Activated CD8-positive, alpha-beta T cell treated with anti-CD3 and anti-CD28 coated beads for 36 hours (primary cell): ENCODE data around the gene SPINT1. TPM values are rescaled to one million over a fixed set of nuclear protein-coding genes. Genes with fewer than 3 reads are reported as not detected.

ENCODE experiments used
- ATAC-seq: fragments of 200-7000 bp; cut with Tn5 transposase; one replicate; pipeline ENCODE4 v1.10.0; 2021; ENCODE audit warnings: mild to moderate bottlenecking, moderate library complexity
- CTCF ChIA-PET: fragments of 350-600 bp; sonication (Branson Sonifier 250); formaldehyde crosslinking; loops from one replicate; lab custom pipeline; 2021; ENCODE audit warnings: antibody characterized with exemption; lab: Charles Lee
- POLR2A ChIA-PET: fragments of 350-600 bp; sonication (Branson Sonifier 250); formaldehyde crosslinking; loops from one replicate; lab custom pipeline; 2021; ENCODE audit warnings: antibody characterized with exemption; lab: Charles Lee
- DNase-seq: peaks from one replicate; pipeline ENCODE4 v3.0.0-alpha.2; 2020
- H3K27ac Mint-ChIP-seq: one replicate; pipeline ENCODE4 v1.8.0; 2021; ENCODE audit warnings: mild to moderate bottlenecking, mixed read lengths
- H3K27me3 Mint-ChIP-seq: one replicate; pipeline ENCODE4 v1.8.0; 2021; ENCODE audit warnings: mixed read lengths
- H3K36me3 Mint-ChIP-seq: one replicate; pipeline ENCODE4 v1.8.0; 2021; ENCODE audit warnings: low read depth, mixed read lengths
- H3K4me1 Mint-ChIP-seq: one replicate; pipeline ENCODE4 v1.8.0; 2021; ENCODE audit warnings: low read depth, mixed read lengths
- H3K4me3 Mint-ChIP-seq: one replicate; pipeline ENCODE4 v1.8.0; 2021; ENCODE audit warnings: mild to moderate bottlenecking, moderate library complexity, mixed read lengths
- H3K9me3 Mint-ChIP-seq: one replicate; pipeline ENCODE4 v1.8.0; 2021; ENCODE audit warnings: mixed read lengths
- intact Hi-C: fragments of 100-400 bp; cut with micrococcal nuclease; formaldehyde crosslinking; loops from one replicate; pipeline ENCODE4 v1.10.0; 2022
- total RNA-seq, 2 experiments: library from RNA; stranded (reverse); gene quantifications; one replicate each; pipeline ENCODE4 v1.2.3, GENCODE V29; 2021
- TF ChIP-seq, protein P1 (sequence below): fragments of 200-600 bp; IDR thresholded peaks from one replicate; pipeline ENCODE4 v1.8.0; 2022; ENCODE audit warnings: antibody characterized with exemption, mild to moderate bottlenecking

Gene SPINT1
- total RNA-seq, 2 experiments from 2014 or later: 6.3 to 6.5 TPM

GRCh38 chr15:40846841-40847222, 3.0 kb downstream of the SPINT1 start:
- ChIA-PET POLR2A (no interaction called here), CTCF (interaction anchor here (1.1 to 6.3 kb wide), 4 partner anchors 11 to 57 kb away, joined by 3 to 65 read pairs (median 7); partner anchors contain the start of gene VPS18)
- no peak overlapping the region for H3K27ac Mint-ChIP-seq
- peaks cover 16% of the 10 kb centered on the region for H3K27me3 Mint-ChIP-seq
- no peak overlapping the region for H3K4me3 Mint-ChIP-seq
- DNase-seq (no peak), ATAC-seq (no peak)
- H3K36me3 Mint-ChIP-seq: peaks cover 2% of the 10 kb centered on the region
- TF ChIP-seq, protein P1, sequence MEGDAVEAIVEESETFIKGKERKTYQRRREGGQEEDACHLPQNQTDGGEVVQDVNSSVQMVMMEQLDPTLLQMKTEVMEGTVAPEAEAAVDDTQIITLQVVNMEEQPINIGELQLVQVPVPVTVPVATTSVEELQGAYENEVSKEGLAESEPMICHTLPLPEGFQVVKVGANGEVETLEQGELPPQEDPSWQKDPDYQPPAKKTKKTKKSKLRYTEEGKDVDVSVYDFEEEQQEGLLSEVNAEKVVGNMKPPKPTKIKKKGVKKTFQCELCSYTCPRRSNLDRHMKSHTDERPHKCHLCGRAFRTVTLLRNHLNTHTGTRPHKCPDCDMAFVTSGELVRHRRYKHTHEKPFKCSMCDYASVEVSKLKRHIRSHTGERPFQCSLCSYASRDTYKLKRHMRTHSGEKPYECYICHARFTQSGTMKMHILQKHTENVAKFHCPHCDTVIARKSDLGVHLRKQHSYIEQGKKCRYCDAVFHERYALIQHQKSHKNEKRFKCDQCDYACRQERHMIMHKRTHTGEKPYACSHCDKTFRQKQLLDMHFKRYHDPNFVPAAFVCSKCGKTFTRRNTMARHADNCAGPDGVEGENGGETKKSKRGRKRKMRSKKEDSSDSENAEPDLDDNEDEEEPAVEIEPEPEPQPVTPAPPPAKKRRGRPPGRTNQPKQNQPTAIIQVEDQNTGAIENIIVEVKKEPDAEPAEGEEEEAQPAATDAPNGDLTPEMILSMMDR: no peak
- intact Hi-C loops: no loop called here
- peaks cover 11% of the 10 kb centered on the region for H3K4me1 Mint-ChIP-seq
- no peaks in the 10 kb centered on the region for H3K9me3 Mint-ChIP-seq

DNA sequence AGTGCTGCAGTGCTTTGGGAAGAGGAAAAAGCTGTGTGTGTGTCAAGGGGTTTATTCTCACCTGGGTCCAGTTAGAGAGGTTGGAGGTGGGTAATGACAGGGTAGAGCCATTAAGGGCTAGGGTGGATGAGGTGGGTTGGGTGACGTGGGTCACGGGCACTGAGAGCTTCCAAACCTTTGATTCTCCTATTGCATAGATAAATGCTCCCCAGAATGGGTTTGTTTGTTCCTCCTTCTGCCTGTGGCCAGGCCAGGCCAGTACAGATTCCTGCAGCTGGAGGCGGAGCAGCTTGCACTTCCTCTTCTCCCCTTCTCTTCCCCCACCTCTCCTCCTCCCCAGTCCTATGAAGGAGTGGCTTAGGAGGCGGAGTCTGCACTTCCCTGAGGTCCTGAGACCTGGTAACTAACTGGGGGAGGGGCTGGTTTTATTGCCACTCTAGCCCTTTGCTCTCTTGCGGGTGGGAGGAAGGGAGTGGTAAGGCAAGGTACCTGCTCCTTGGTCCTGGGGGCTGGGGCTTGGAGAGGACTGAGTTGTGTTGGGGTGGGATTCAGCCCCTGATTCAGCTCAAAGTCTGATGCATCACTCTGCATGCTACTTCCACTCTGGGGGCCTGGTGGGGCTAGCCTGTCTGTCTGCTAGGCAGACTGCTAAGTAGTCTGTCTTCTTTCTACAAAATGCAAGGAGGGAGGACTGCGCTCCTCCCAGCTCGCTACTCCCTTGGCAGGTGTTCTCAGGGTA, 3.5 kb downstream of the SPINT1 start:
- CTCF ChIA-PET: interaction anchor here (1.1 to 6.3 kb wide), 4 partner anchors 10 to 57 kb away, joined by 3 to 65 read pairs (median 7); partner anchors contain the start of gene VPS18
- H3K27ac Mint-ChIP-seq: no peak overlapping the region

GRCh38 chr15:40850576-40851112, 6.8 kb downstream of the SPINT1 start:
- CTCF ChIA-PET: interaction anchor here (0.6 to 2.5 kb wide), 3 partner anchors 8 to 224 kb away, joined by 3 to 18 read pairs (median 6); partner anchors contain the start of gene VPS18
- intact Hi-C loops: no loop called here
- TF ChIP-seq, protein P1: no peak
- Mint-ChIP-seq H3K4me1 (peaks cover 8% of the 10 kb centered on the region), H3K27ac (no peak overlapping the region), H3K9me3 (no peaks in the 10 kb centered on the region), H3K36me3 (no peaks in the 10 kb centered on the region), H3K4me3 (no peak overlapping the region), H3K27me3 (peaks cover 3% of the 10 kb centered on the region)
- DNase-seq: no peak
- POLR2A ChIA-PET: no interaction called here
- ATAC-seq: no peak

More for the DNA sequence above, 3.5 kb downstream of the SPINT1 start:
- H3K9me3 Mint-ChIP-seq: no peaks in the 10 kb centered on the region
- DNase-seq (no peak), ATAC-seq (no peak)
- TF ChIP-seq, protein P1: no peak
- peaks cover 16% of the 10 kb centered on the region for H3K27me3 Mint-ChIP-seq
- no peak overlapping the region for H3K4me3 Mint-ChIP-seq
- intact Hi-C loops: no loop called here
- POLR2A ChIA-PET: no interaction called here
- H3K4me1 Mint-ChIP-seq: peaks cover 11% of the 10 kb centered on the region
- H3K36me3 Mint-ChIP-seq: peaks cover 2% of the 10 kb centered on the region

DNA sequence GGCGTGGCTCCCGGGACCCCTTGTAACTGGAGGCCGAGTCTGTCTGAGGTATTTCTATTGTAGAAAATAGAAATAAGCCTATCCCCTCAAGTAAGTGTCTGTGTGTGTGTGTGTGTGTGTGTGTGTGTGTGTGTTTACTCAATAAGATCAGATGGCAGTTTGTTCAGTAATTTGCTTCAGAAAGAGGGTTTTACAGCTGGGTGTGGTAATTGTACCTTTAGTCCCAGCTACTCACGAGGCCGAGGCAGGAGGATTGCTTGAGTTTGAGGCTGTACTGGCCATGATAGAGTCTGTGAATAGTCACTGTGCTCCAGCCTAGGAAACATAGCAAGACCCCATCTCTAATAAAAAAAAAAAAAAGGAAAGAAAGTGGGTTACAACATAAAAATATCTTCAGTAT, 8.7 kb downstream of the SPINT1 start:
- H3K9me3 Mint-ChIP-seq: no peaks in the 10 kb centered on the region
- intact Hi-C loops: no loop called here
- ChIA-PET POLR2A (no interaction called here), CTCF (no interaction called here)
- H3K27ac Mint-ChIP-seq: no peak overlapping the region
- DNase-seq (no peak), ATAC-seq (no peak)
- H3K4me3 Mint-ChIP-seq: no peak overlapping the region
- no peaks in the 10 kb centered on the region for H3K36me3 Mint-ChIP-seq
- TF ChIP-seq, protein P1: no peak
- H3K27me3 Mint-ChIP-seq: no peaks in the 10 kb centered on the region
- peaks cover 2% of the 10 kb centered on the region for H3K4me1 Mint-ChIP-seq
